Type B pancreatic cell (in vitro differentiated cells): ENCODE results near the gene GAPDHS. TPM values are rescaled to one million over a fixed set of nuclear protein-coding genes. Genes with fewer than 3 reads are reported as not detected.

Experiments used
- DNase-seq: peaks from one replicate; pipeline ENCODE4 v3.0.0; 2021; ENCODE audit warnings: mixed read lengths; ENCODE audit not compliant: unreplicated experiment; ENCODE audit errors: extremely low spot score
- H3K27ac Mint-ChIP-seq: 2 replicates; pipeline ENCODE4 v1.8.0; 2021; ENCODE audit warnings: mild to moderate bottlenecking, mixed read lengths
- H3K27me3 Mint-ChIP-seq: 2 replicates; pipeline ENCODE4 v1.8.0; 2021; ENCODE audit warnings: mixed read lengths
- H3K36me3 Mint-ChIP-seq: 2 replicates; pipeline ENCODE4 v1.8.0; 2021; ENCODE audit warnings: mixed read lengths
- H3K4me1 Mint-ChIP-seq: one replicate; pipeline ENCODE4 v1.8.0; 2021; ENCODE audit warnings: mixed read lengths; ENCODE audit not compliant: unreplicated experiment
- H3K4me3 Mint-ChIP-seq: 2 replicates; pipeline ENCODE4 v1.8.0; 2021; ENCODE audit warnings: mild to moderate bottlenecking, mixed read lengths
- H3K9me3 Mint-ChIP-seq: 2 replicates; pipeline ENCODE4 v1.8.0; 2021; ENCODE audit warnings: mixed read lengths
- CTCF ChIP-seq: fragments of 200-600 bp; sonication (generic); conservative IDR thresholded peaks from 2 replicates; pipeline ENCODE4 v1.5.0; 2021; ENCODE audit warnings: antibody characterized with exemption, mild to moderate bottlenecking
- total RNA-seq: library from RNA; stranded (reverse); gene quantifications from 2 replicates; pipeline ENCODE4 v1.2.1, GENCODE V29; 2021; ENCODE audit warnings: low replicate concordance

GAPDHS gene
- total RNA-seq, 1 donor from 2014 or later = not detected

- H3K27me3 Mint-ChIP-seq = peaks cover 59% of the 10 kb centered on the region
- H3K27ac Mint-ChIP-seq = no peak overlapping the region
Observed at GRCh38 chr19:35560677-35561076, 27.4 kb downstream of the GAPDHS start.

GRCh38 chr19:35561436-35561835, 28.2 kb downstream of the GAPDHS start:
- TF ChIP-seq CTCF = no peak
- no peak for DNase-seq
- Mint-ChIP-seq H3K4me1 (peaks cover 4% of the 10 kb centered on the region), H3K4me3 (no peak overlapping the region), H3K36me3 (no peaks in the 10 kb centered on the region), H3K27me3 (peaks cover 55% of the 10 kb centered on the region), H3K9me3 (no peaks in the 10 kb centered on the region), H3K27ac (no peak overlapping the region)

More at GRCh38 chr19:35560677-35561076, 27.4 kb downstream of the GAPDHS start:
- Mint-ChIP-seq H3K9me3 (no peaks in the 10 kb centered on the region), H3K4me1 (peaks cover 4% of the 10 kb centered on the region), H3K36me3 (no peaks in the 10 kb centered on the region), H3K4me3 (no peak overlapping the region)
- DNase-seq = no peak
- no peak for TF ChIP-seq CTCF

- TF ChIP-seq CTCF = no peak
- Mint-ChIP-seq H3K9me3 (no peaks in the 10 kb centered on the region), H3K27me3 (peaks cover 52% of the 10 kb centered on the region), H3K4me3 (no peak overlapping the region), H3K27ac (no peak overlapping the region), H3K4me1 (peaks cover under 1% of the 10 kb centered on the region), H3K36me3 (no peaks in the 10 kb centered on the region)
- no peak for DNase-seq
Observed at GRCh38 chr19:35562336-35562735, 29.1 kb downstream of the GAPDHS start.

- DNase-seq = no peak
- peaks cover 50% of the 10 kb centered on the region for H3K27me3 Mint-ChIP-seq
- no peaks in the 10 kb centered on the region for H3K9me3 Mint-ChIP-seq
- H3K27ac Mint-ChIP-seq = no peak overlapping the region
- H3K4me3 Mint-ChIP-seq = no peak overlapping the region
- TF ChIP-seq CTCF = no peak
- no peaks in the 10 kb centered on the region for H3K4me1 Mint-ChIP-seq
- H3K36me3 Mint-ChIP-seq = no peaks in the 10 kb centered on the region
Observed at GRCh38 chr19:35562776-35563175, 29.5 kb downstream of the GAPDHS start.

GRCh38 chr19:35563207-35563829, 30.1 kb downstream of the GAPDHS start, which contains the start of gene ATP4A:
TSS of gene ATP4A (minus strand) at chr19:35563658. CDS start at chr19:35563629, 29 bp downstream.
- H3K4me3 Mint-ChIP-seq = no peak within 1 kb of the TSS
- no peaks in the 10 kb centered on the region for H3K36me3 Mint-ChIP-seq
- peaks cover 47% of the 10 kb centered on the region for H3K27me3 Mint-ChIP-seq
- no peaks in the 10 kb centered on the region for H3K9me3 Mint-ChIP-seq
- no peak within 1 kb of the TSS for H3K27ac Mint-ChIP-seq
- H3K4me1 Mint-ChIP-seq = no peaks in the 10 kb centered on the region
- DNase-seq = no peak
- TF ChIP-seq CTCF = no peak
